HepG2 (cell line): ENCODE data around the gene BSG. TPM values are rescaled to one million over a fixed set of nuclear protein-coding genes. Genes with fewer than 3 reads are reported as not detected.

ENCODE experiments used
- CBX5 ChIP-seq: sonication (generic); formaldehyde crosslinking; IDR thresholded peaks from 2 replicates; pipeline ENCODE4 v1.4.0; 2020; ENCODE audit warnings: missing genetic modification reagents, borderline replicate concordance
- DPF2 ChIP-seq: sonication (generic); formaldehyde crosslinking; IDR thresholded peaks from 2 replicates; pipeline ENCODE4 v1.4.0; 2020; ENCODE audit warnings: mild to moderate bottlenecking, low read depth, missing genetic modification reagents, borderline replicate concordance
- EP300 ChIP-seq, 3 experiments: sonication (generic) in 1 of 3; formaldehyde crosslinking in 1 of 3; IDR thresholded peaks; 2 replicates each; pipeline versions ENCODE4 v1.5.1 to v1.6.1; 2011 to 2020; ENCODE audit warnings: low read depth in 2 of 3, low read length in 2 of 3, borderline replicate concordance in 1 of 3, improper control_type of control experiment in 1 of 3, mild to moderate bottlenecking in 1 of 3, missing genetic modification reagents in 1 of 3, moderate library complexity in 1 of 3
- FOXK2 ChIP-seq: fragments of 450-650 bp; IDR thresholded peaks from 2 replicates; pipeline ENCODE4 v1.6.1; 2016
- MAF1 ChIP-seq: sonication (generic); formaldehyde crosslinking; IDR thresholded peaks from 2 replicates; pipeline ENCODE4 v1.5.0; 2020; ENCODE audit warnings: missing genetic modification reagents, borderline replicate concordance
- MXI1 ChIP-seq: IDR thresholded peaks from 3 replicates; pipeline ENCODE4 v1.6.1; 2012; ENCODE audit warnings: low read depth, low read length, inconsistent platforms, borderline replicate concordance
- NFKBIZ ChIP-seq: IDR thresholded peaks from 2 replicates; pipeline ENCODE4 v1.6.1; 2018; ENCODE audit warnings: missing genetic modification reagents, missing compliant biosample characterization
- NR1H2 ChIP-seq: sonication (generic); formaldehyde crosslinking; IDR thresholded peaks from 2 replicates; pipeline ENCODE4 v1.8.1; 2022; ENCODE audit warnings: low read depth, missing genetic modification reagents, borderline replicate concordance
- ZFP1 ChIP-seq: IDR thresholded peaks from 2 replicates; pipeline ENCODE4 v1.6.1; 2016
- ZMAT3 ChIP-seq: sonication (generic); formaldehyde crosslinking; conservative IDR thresholded peaks from 2 replicates; pipeline ENCODE4 v1.7.0; 2021; ENCODE audit warnings: missing genetic modification reagents
- ZNF136 ChIP-seq: sonication (generic); formaldehyde crosslinking; IDR thresholded peaks from 2 replicates; pipeline ENCODE4 v1.8.1; 2022; ENCODE audit warnings: low read depth, mild to moderate bottlenecking, moderate library complexity, missing genetic modification reagents
- ZNF329 ChIP-seq: sonication (generic); formaldehyde crosslinking; IDR thresholded peaks from 2 replicates; pipeline ENCODE4 v1.9.0; 2021; ENCODE audit warnings: low read depth, mild to moderate bottlenecking, missing genetic modification reagents
- ZNF781 ChIP-seq: sonication (generic); formaldehyde crosslinking; IDR thresholded peaks from 2 replicates; pipeline ENCODE4 v1.5.1; 2020; ENCODE audit warnings: borderline replicate concordance, mild to moderate bottlenecking, missing genetic modification reagents; ENCODE audit errors: not compliant biosample characterization
- polyA plus RNA-seq, 8 experiments: library from polyadenylated mRNA; depleted of rRNA in 3 of 8; stranded (reverse) in 7 of 8; unstranded in 1 of 8; fragments of >200 nt; fragmentation: Illumina TruSeq in 4 of 8; extraction: Trizol in 4 of 8; gene quantifications; 2 replicates each; pipeline versions ENCODE4 v1.2.1 to v1.2.3, GENCODE V29; 2011 to 2016; ENCODE audit warnings: low read depth in 4 of 8, missing spikeins in 1 of 8, mixed read lengths in 1 of 8; ENCODE audit not compliant: insufficient read depth in 1 of 8
- total RNA-seq, 5 experiments: library from RNA; depleted of rRNA; stranded (reverse); fragments of >200 nt; fragmentation: Illumina TruSeq; extraction: Trizol; gene quantifications; 2 replicates each; pipeline ENCODE4 v1.2.3, GENCODE V29; 2016; ENCODE audit warnings: low read depth in 1 of 5
- TF ChIP-seq, protein P1 (sequence below), 2 experiments: IDR thresholded peaks; 2 replicates each; pipeline ENCODE4 v1.6.1; 2011 to 2012; ENCODE audit warnings: low read length in 2 of 2, borderline replicate concordance in 1 of 2, low read depth in 1 of 2, mild to moderate bottlenecking in 1 of 2, moderate library complexity in 1 of 2
- TF ChIP-seq, protein P2 (sequence below): sonication (generic); formaldehyde crosslinking; IDR thresholded peaks from 2 replicates; pipeline ENCODE4 v1.4.0; 2020; ENCODE audit warnings: low read depth, mild to moderate bottlenecking, missing genetic modification reagents
- TF ChIP-seq, protein P3 (sequence below): sonication (generic); formaldehyde crosslinking; IDR thresholded peaks from 2 replicates; pipeline ENCODE4 v1.4.0; 2020; ENCODE audit warnings: missing genetic modification reagents
- TF ChIP-seq, protein P4 (sequence below): sonication (generic); formaldehyde crosslinking; IDR thresholded peaks from 2 replicates; pipeline ENCODE4 v1.8.1; 2023; ENCODE audit warnings: mild to moderate bottlenecking, missing genetic modification reagents, borderline replicate concordance
- TF ChIP-seq, protein P5 (sequence below): IDR thresholded peaks from 2 replicates; pipeline ENCODE4 v1.6.1; 2016

Gene BSG
- total and polyA plus RNA-seq, 2 of the 13 experiments (the other 11 are each of a cell fraction or from before 2014, with no cell fraction given): 309 to 754 TPM

DNA sequence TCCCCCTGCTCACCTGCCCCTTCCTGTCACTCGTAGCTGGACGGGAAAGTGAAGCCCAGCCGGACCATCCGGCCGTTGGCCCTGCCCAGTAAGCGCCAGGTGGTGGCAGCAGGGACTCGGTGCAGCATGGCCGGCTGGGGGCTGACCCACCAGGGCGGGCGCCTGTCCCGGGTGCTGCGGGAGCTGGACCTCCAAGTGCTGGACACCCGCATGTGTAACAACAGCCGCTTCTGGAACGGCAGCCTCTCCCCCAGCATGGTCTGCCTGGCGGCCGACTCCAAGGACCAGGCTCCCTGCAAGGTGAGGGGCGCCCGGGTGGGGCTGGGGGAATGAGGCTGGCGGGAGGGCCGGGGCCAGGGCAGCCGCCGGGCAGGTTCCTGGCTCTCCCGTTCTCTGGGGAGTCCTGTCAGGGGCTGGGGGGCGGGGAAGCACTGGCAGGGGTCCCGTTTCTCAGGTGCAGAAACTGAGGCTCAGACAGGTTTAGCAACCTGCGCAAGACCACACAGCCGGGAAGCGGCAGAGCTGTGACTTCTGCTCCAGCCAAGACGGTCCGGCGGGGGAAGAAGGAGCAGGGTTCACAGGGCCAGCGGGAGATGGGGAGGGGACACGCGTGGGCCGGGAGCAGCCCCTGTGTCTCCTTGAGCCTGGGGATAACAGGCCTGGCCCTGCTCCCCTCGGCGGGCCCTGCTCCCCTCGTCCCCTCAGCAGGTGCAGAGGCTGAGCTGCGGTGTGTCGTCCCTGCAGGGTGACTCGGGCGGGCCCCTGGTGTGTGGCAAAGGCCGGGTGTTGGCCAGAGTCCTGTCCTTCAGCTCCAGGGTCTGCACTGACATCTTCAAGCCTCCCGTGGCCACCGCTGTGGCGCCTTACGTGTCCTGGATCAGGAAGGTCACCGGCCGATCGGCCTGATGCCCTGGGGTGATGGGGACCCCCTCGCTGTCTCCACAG lies 23.2 kb upstream of the BSG start (continued):
- TF ChIP-seq, protein P1, sequence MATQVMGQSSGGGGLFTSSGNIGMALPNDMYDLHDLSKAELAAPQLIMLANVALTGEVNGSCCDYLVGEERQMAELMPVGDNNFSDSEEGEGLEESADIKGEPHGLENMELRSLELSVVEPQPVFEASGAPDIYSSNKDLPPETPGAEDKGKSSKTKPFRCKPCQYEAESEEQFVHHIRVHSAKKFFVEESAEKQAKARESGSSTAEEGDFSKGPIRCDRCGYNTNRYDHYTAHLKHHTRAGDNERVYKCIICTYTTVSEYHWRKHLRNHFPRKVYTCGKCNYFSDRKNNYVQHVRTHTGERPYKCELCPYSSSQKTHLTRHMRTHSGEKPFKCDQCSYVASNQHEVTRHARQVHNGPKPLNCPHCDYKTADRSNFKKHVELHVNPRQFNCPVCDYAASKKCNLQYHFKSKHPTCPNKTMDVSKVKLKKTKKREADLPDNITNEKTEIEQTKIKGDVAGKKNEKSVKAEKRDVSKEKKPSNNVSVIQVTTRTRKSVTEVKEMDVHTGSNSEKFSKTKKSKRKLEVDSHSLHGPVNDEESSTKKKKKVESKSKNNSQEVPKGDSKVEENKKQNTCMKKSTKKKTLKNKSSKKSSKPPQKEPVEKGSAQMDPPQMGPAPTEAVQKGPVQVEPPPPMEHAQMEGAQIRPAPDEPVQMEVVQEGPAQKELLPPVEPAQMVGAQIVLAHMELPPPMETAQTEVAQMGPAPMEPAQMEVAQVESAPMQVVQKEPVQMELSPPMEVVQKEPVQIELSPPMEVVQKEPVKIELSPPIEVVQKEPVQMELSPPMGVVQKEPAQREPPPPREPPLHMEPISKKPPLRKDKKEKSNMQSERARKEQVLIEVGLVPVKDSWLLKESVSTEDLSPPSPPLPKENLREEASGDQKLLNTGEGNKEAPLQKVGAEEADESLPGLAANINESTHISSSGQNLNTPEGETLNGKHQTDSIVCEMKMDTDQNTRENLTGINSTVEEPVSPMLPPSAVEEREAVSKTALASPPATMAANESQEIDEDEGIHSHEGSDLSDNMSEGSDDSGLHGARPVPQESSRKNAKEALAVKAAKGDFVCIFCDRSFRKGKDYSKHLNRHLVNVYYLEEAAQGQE (IDR thresholded peaks at IDR 0.05; ENCODE audit: borderline replicate concordance in 1 of 2, low read depth in 1 of 2, low read length in 2 of 2): no peak
- TF ChIP-seq EP300 (IDR thresholded peaks at IDR 0.05; ENCODE audit: low read depth in 2 of 2, low read length in 2 of 2) (no peak), EP300 (CRISPR knock-in tag; IDR thresholded peaks at IDR 0.05; ENCODE audit: borderline replicate concordance) (no peak), FOXK2 (no peak), ZNF781 (CRISPR knock-in tag) (no peak), MXI1 (no peak), ZFP1 (no peak), MAF1 (CRISPR knock-in tag) (no peak), ZMAT3 (CRISPR knock-in tag) (no peak), ZNF136 (no peak), DPF2 (CRISPR knock-in tag) (no peak), CBX5 (CRISPR knock-in tag) (no peak), NR1H2 (CRISPR knock-in tag) (no peak), ZNF329 (CRISPR knock-in tag) (no peak), NFKBIZ (CRISPR knock-in tag) (no peak)
- TF ChIP-seq, protein P2, sequence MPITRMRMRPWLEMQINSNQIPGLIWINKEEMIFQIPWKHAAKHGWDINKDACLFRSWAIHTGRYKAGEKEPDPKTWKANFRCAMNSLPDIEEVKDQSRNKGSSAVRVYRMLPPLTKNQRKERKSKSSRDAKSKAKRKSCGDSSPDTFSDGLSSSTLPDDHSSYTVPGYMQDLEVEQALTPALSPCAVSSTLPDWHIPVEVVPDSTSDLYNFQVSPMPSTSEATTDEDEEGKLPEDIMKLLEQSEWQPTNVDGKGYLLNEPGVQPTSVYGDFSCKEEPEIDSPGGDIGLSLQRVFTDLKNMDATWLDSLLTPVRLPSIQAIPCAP (CRISPR knock-in tag): no peak
- TF ChIP-seq, protein P3, sequence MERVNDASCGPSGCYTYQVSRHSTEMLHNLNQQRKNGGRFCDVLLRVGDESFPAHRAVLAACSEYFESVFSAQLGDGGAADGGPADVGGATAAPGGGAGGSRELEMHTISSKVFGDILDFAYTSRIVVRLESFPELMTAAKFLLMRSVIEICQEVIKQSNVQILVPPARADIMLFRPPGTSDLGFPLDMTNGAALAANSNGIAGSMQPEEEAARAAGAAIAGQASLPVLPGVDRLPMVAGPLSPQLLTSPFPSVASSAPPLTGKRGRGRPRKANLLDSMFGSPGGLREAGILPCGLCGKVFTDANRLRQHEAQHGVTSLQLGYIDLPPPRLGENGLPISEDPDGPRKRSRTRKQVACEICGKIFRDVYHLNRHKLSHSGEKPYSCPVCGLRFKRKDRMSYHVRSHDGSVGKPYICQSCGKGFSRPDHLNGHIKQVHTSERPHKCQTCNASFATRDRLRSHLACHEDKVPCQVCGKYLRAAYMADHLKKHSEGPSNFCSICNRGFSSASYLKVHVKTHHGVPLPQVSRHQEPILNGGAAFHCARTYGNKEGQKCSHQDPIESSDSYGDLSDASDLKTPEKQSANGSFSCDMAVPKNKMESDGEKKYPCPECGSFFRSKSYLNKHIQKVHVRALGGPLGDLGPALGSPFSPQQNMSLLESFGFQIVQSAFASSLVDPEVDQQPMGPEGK (CRISPR knock-in tag): 0 out of 2 replicates have a peak, but pooled peaks have one; percentile 21
- TF ChIP-seq, protein P4, sequence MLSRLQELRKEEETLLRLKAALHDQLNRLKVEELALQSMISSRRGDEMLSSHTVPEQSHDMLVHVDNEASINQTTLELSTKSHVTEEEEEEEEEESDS (CRISPR knock-in tag): no peak
- TF ChIP-seq, protein P5, sequence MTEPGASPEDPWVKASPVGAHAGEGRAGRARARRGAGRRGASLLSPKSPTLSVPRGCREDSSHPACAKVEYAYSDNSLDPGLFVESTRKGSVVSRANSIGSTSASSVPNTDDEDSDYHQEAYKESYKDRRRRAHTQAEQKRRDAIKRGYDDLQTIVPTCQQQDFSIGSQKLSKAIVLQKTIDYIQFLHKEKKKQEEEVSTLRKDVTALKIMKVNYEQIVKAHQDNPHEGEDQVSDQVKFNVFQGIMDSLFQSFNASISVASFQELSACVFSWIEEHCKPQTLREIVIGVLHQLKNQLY (CRISPR knock-in tag): no peak
